Suprapubic skin (tissue), 4 donors: ENCODE results near the gene SLK.

ENCODE experiments used
- EP300 ChIP-seq: sonication (generic); formaldehyde crosslinking; IDR thresholded peaks from one replicate; pipeline ENCODE4 v1.6.1; 2017; ENCODE audit warnings: antibody characterized with exemption
- POLR2A ChIP-seq, 2 donors: fragments of 450-650 bp; IDR thresholded peaks; one replicate each; pipeline ENCODE4 v1.6.1; 2017; ENCODE audit warnings: antibody characterized with exemption in 2 of 2, mild to moderate bottlenecking in 2 of 2, moderate library complexity in 2 of 2
- POLR2AphosphoS5 ChIP-seq, 3 donors: sonication (generic); formaldehyde crosslinking; IDR thresholded peaks; one replicate each; pipeline ENCODE4 v1.6.1; 2017; ENCODE audit warnings: antibody characterized with exemption in 3 of 3
- TF ChIP-seq, protein P1 (sequence below), 2 donors: fragments of 200-600 bp in 1 of 2; fragments of 450-650 bp in 1 of 2; sonication (generic) in 1 of 2; IDR thresholded peaks; one replicate each; pipeline ENCODE4 v1.5.1; 2016 to 2019; ENCODE audit warnings: antibody characterized with exemption in 2 of 2, mild to moderate bottlenecking in 1 of 2, moderate library complexity in 1 of 2

DNA sequence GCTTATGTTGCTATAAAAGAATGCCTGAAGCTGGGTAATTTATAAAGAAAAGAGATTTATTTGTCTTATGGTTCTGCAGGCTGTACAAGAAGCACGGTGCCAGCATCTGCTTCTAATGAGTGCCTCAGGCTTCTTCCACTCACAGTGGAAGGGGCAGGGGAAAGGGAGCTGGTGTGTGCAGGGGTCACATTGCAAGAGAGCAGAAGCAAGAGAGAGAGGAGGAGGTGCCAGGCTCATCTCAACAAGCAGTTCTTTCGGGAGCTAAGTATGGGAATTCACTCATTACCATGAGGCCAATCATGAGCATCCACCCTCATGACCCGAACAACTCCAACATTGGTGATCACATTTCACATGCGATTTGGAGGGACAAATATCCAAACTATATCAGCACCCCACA lies 17.2 kb upstream of the SLK start:
- TF ChIP-seq, protein P1, sequence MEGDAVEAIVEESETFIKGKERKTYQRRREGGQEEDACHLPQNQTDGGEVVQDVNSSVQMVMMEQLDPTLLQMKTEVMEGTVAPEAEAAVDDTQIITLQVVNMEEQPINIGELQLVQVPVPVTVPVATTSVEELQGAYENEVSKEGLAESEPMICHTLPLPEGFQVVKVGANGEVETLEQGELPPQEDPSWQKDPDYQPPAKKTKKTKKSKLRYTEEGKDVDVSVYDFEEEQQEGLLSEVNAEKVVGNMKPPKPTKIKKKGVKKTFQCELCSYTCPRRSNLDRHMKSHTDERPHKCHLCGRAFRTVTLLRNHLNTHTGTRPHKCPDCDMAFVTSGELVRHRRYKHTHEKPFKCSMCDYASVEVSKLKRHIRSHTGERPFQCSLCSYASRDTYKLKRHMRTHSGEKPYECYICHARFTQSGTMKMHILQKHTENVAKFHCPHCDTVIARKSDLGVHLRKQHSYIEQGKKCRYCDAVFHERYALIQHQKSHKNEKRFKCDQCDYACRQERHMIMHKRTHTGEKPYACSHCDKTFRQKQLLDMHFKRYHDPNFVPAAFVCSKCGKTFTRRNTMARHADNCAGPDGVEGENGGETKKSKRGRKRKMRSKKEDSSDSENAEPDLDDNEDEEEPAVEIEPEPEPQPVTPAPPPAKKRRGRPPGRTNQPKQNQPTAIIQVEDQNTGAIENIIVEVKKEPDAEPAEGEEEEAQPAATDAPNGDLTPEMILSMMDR (IDR thresholded peaks at IDR 0.05), result no peak
- TF ChIP-seq POLR2A (IDR thresholded peaks at IDR 0.05) (no peak), POLR2AphosphoS5 (IDR thresholded peaks at IDR 0.05) (no peak), EP300 (no peak)
